ENCODE measurements around the gene AJUBA. TPM values are rescaled to one million over a fixed set of nuclear protein-coding genes. Genes with fewer than 3 reads are reported as not detected.

Gene AJUBA
- total and polyA plus RNA-seq, 2 of the 8 experiments (the other 6 are each of a cell fraction or from before 2014, with no cell fraction given), result 33.1 to 46.0 TPM

DNA sequence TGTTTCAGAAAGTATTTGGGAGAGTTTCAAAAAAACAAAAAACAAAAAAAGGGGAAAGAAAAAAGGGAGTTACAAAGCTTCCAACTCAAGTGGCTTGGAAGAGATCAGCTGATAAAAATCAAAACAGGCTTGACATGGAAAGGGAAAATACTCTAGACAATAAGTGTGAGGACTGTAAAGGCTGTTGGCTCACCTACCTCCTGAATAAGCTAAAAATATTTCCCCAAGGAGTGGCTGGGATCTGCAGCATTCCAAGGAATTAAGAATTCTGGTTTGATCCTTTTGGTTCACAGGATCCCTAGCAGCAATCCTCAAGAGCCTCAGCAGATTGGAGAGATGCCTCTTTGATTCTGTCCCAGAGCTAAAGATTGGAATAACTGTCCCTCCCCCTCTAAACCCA is 11.2 kb upstream of the AJUBA start:
- H3K4me1 ChIP-seq (replicated peaks in 1 of 4; ENCODE audit: control insufficient read depth in 3 of 4, insufficient read depth in 4 of 4, low read length in 3 of 4), result peaks cover 0 to 5% (median 2%) of the 10 kb centered on the region in 4 experiments; a peak in 2 of 7 replicates
- CTCF ChIA-PET (ENCODE audit: partially characterized antibody), result interaction anchor here (0.6 to 23.0 kb wide), 16 partner anchors 9 to 109 kb away, joined by 3 to 785 read pairs (median 9); partner anchors contain the start of genes AJUBA, CDH24, PSMB11 and PSMB5
- no peak overlapping the region for H2BK15ac ChIP-seq (ENCODE audit: low read length)
- no peaks in the 10 kb centered on the region; the same call in 1 of the 2 replicates for H3K23me2 ChIP-seq (ENCODE audit: low read depth, low read length)
- H3K27ac ChIP-seq (ENCODE audit: low read depth, low read length), result no peak overlapping the region
- POLR2A ChIA-PET (ENCODE audit: partially characterized antibody), result interaction anchor here (1.3 to 12.2 kb wide), 7 partner anchors 11 to 78 kb away, joined by 3 to 133 read pairs (median 4); partner anchors contain the start of gene AJUBA
- H3K36me3 ChIP-seq (ENCODE audit: control insufficient read depth in 2 of 4, insufficient read depth in 4 of 4, low read length in 3 of 4), result no peaks in the 10 kb centered on the region
- no peak overlapping the region for H2BK20ac ChIP-seq (ENCODE audit: low read length)
- no peak overlapping the region for H2BK12ac ChIP-seq (ENCODE audit: low read depth, low read length)
- H3K9ac ChIP-seq (replicated peaks in 1 of 4; ENCODE audit: extremely low read depth in 1 of 4, low read depth in 3 of 4, low read length in 3 of 4), result no peak overlapping the region
- DNase-seq (ENCODE audit: low read depth in 1 of 2, low spot score in 2 of 2) (no peak), FAIRE-seq (no peak)
- no peak overlapping the region for H4K91ac ChIP-seq (replicated peaks; ENCODE audit: insufficient read length, low read length)
- no peak overlapping the region for H2AFZ ChIP-seq (ENCODE audit: low read length)
- no peak overlapping the region for H3K14ac ChIP-seq (ENCODE audit: insufficient read length)
- H3K56ac ChIP-seq (replicated peaks; ENCODE audit: insufficient read length, low read depth, low read length), result no peak overlapping the region
- no peaks in the 10 kb centered on the region for H4K20me1 ChIP-seq (replicated peaks in 1 of 2; ENCODE audit: control insufficient read depth in 1 of 2, insufficient read depth in 2 of 2, low read length in 2 of 2)
- no peak overlapping the region for H4K5ac ChIP-seq (ENCODE audit: insufficient read length, low read depth, low read length)
- no peak overlapping the region for H2BK120ac ChIP-seq (replicated peaks; ENCODE audit: low read depth, low read length)
- no peaks in the 10 kb centered on the region for H3K9me3 ChIP-seq (ENCODE audit: insufficient read depth in 2 of 2, low read depth in 1 of 2, low read length in 1 of 2)
- no peak overlapping the region for H3K4ac ChIP-seq (replicated peaks; ENCODE audit: insufficient read length, low read depth, low read length)
- H4K8ac ChIP-seq (ENCODE audit: extremely low read depth, insufficient read depth, low read length), result no peak overlapping the region
- no peaks in the 10 kb centered on the region for H3K27me3 ChIP-seq (replicated peaks in 1 of 4; ENCODE audit: control insufficient read depth in 3 of 4, extremely low read depth in 1 of 4, insufficient read depth in 3 of 4, low read length in 3 of 4)
- H3K79me1 ChIP-seq (ENCODE audit: low read depth, low read length), result no peaks in the 10 kb centered on the region; the same call in 1 of the 2 replicates
- no peak overlapping the region for H2AK5ac ChIP-seq (ENCODE audit: low read depth, low read length)
- no peaks in the 10 kb centered on the region for H3K79me2 ChIP-seq (ENCODE audit: control insufficient read depth in 1 of 2, insufficient read depth in 2 of 2, low read length in 2 of 2)
- H3K4me3 ChIP-seq (ENCODE audit: extremely low read depth in 1 of 4, insufficient read depth in 2 of 4, low read depth in 3 of 4, low read length in 4 of 4), result no peak overlapping the region
- no peak overlapping the region for H3K23ac ChIP-seq (ENCODE audit: insufficient read length)
- H2BK5ac ChIP-seq (ENCODE audit: low read depth, low read length), result no peak overlapping the region
- H3K18ac ChIP-seq (ENCODE audit: extremely low read depth, low read length), result no peak overlapping the region
- no peak overlapping the region for H3K4me2 ChIP-seq (ENCODE audit: insufficient read depth in 1 of 2, low read depth in 2 of 2, low read length in 2 of 2)
- TF ChIP-seq, protein P1, sequence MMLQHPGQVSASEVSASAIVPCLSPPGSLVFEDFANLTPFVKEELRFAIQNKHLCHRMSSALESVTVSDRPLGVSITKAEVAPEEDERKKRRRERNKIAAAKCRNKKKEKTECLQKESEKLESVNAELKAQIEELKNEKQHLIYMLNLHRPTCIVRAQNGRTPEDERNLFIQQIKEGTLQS (IDR thresholded peaks at IDR 0.05; ENCODE audit: insufficient read depth, low read depth, low read length), result no peak
- TF ChIP-seq POLR2AphosphoS5 (IDR thresholded peaks at IDR 0.05; ENCODE audit: low read depth, low read length), result no peak
- no peak for TF ChIP-seq RXRA (IDR thresholded peaks at IDR 0.05; ENCODE audit: insufficient read depth, low read depth, low read length)
- TF ChIP-seq, protein P2, sequence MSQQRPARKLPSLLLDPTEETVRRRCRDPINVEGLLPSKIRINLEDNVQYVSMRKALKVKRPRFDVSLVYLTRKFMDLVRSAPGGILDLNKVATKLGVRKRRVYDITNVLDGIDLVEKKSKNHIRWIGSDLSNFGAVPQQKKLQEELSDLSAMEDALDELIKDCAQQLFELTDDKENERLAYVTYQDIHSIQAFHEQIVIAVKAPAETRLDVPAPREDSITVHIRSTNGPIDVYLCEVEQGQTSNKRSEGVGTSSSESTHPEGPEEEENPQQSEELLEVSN (IDR thresholded peaks at IDR 0.05), result no peak
- no peak for TF ChIP-seq SIX5 (IDR thresholded peaks at IDR 0.05; ENCODE audit: low read depth, low read length)
- no peak for TF ChIP-seq POU5F1 (IDR thresholded peaks at IDR 0.05; ENCODE audit: low read depth, low read length)
- no peak for TF ChIP-seq GABPA (IDR thresholded peaks at IDR 0.05; ENCODE audit: borderline replicate concordance, insufficient read depth, low read length)
- TF ChIP-seq PHF8 (conservative IDR thresholded peaks at IDR 0.05; ENCODE audit: low read depth, low read length), result no peak
- no peak for TF ChIP-seq POLR2A (IDR thresholded peaks at IDR 0.05; ENCODE audit: control extremely low read depth in 1 of 2, low read depth in 2 of 2, low read length in 2 of 2)
- TF ChIP-seq BRCA1 (IDR thresholded peaks at IDR 0.05; ENCODE audit: low read depth, low read length), result no peak
